22Rv1 (cell line): ENCODE measurements around the gene GLIS1.

Experiments
- CTCF ChIP-seq: fragments of 450-650 bp; IDR thresholded peaks from 2 replicates; pipeline ENCODE4 v1.5.1; 2017; ENCODE audit warnings: mild to moderate bottlenecking
- ZFX ChIP-seq: fragments of 450-650 bp; IDR thresholded peaks from 2 replicates; pipeline ENCODE4 v1.6.1; 2017; ENCODE audit warnings: antibody characterized with exemption, borderline replicate concordance

DNA sequence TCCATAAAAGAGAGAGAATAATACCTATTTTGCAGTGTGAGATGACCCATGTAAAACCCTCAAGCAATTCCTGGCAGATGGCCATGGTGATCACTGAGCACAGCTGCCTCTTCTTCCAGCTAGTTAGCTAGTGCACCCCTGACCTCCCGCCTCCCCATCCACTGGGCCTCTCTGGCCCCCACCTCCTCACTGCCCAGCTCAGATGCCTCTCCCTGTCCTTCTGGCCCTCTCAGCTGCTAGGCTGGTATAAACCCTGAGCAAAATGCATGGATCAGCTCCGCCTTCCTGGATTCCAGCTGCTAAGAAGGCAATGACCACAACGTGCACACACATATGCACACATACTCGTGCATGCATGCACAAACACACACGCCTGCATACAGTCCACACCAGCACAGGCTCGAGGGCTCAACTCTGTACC, 162.6 kb downstream of the GLIS1 start:
- TF ChIP-seq ZFX (no peak), CTCF (no peak)
